Activated CD8-positive, alpha-beta memory T cell treated with anti-CD3 and anti-CD28 coated beads, Interleukin-2, amount 10 ng/mL, durations not matched to agents 7 days and 5 days (primary cell): Measurements from ENCODE around the gene CNTNAP2. TPM values are rescaled to one million over a fixed set of nuclear protein-coding genes. Genes with fewer than 3 reads are reported as not detected.

Experiments
- ATAC-seq: fragments of 150-1000 bp; cut with Tn5 transposase; one replicate; pipeline ENCODE4 v1.10.0; 2021; ENCODE audit warnings: moderate library complexity
- CTCF ChIA-PET: fragments of 350-600 bp; sonication (Branson Sonifier 250); formaldehyde crosslinking; loops from one replicate; lab custom pipeline; 2021; ENCODE audit warnings: antibody characterized with exemption; lab: Charles Lee
- DNase-seq: peaks from one replicate; pipeline ENCODE4 v3.0.0-alpha.2; 2020
- H3K27ac Mint-ChIP-seq: one replicate; pipeline ENCODE4 v1.8.0; 2021; ENCODE audit warnings: mild to moderate bottlenecking, mixed read lengths
- H3K27me3 Mint-ChIP-seq: one replicate; pipeline ENCODE4 v1.8.0; 2021; ENCODE audit warnings: mixed read lengths
- H3K36me3 Mint-ChIP-seq: one replicate; pipeline ENCODE4 v1.8.0; 2021; ENCODE audit warnings: mild to moderate bottlenecking, mixed read lengths
- H3K4me1 Mint-ChIP-seq: one replicate; pipeline ENCODE4 v1.8.0; 2021; ENCODE audit warnings: mixed read lengths
- H3K4me3 Mint-ChIP-seq: one replicate; pipeline ENCODE4 v1.8.0; 2021; ENCODE audit warnings: mild to moderate bottlenecking, moderate library complexity, mixed read lengths
- H3K9me3 Mint-ChIP-seq: one replicate; pipeline ENCODE4 v1.8.0; 2022; ENCODE audit warnings: low read depth, mixed read lengths
- total RNA-seq, 2 experiments: library from RNA; stranded (reverse); gene quantifications; one replicate each; pipeline ENCODE4 v1.2.3, GENCODE V29; 2021

The CNTNAP2 gene
- total RNA-seq, 2 experiments from 2014 or later: not detected

GRCh38 chr7:146424084-146424483, 307.5 kb downstream of the CNTNAP2 start:
- no peak for DNase-seq
- H3K9me3 Mint-ChIP-seq: peaks cover 2% of the 10 kb centered on the region
- no peak overlapping the region for H3K27ac Mint-ChIP-seq
- no peak for ATAC-seq
- H3K27me3 Mint-ChIP-seq: no peaks in the 10 kb centered on the region
- H3K4me1 Mint-ChIP-seq: no peaks in the 10 kb centered on the region
- CTCF ChIA-PET: no interaction called here
- H3K36me3 Mint-ChIP-seq: no peaks in the 10 kb centered on the region
- H3K4me3 Mint-ChIP-seq: no peak overlapping the region

DNA sequence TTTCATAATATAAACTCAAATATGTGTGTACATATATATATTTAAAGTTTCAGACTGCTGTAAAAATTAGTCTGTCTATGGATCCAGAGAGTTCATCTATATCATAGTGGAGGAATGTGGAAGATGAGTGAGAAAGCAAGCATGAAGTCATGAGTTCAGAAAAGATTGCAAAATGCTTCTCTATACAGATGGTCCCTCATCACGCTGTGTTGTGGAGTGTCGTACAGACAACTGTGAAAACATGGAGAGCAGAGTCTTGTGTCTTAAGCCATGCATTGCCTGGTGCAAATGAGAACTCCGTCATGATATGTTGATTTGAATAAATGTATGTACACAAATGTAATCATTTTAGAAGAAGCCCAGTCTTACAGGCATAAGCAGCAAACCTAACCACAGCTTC, 316.9 kb downstream of the CNTNAP2 start:
- no peak overlapping the region for H3K4me3 Mint-ChIP-seq
- CTCF ChIA-PET: no interaction called here
- H3K36me3 Mint-ChIP-seq: no peaks in the 10 kb centered on the region
- H3K27me3 Mint-ChIP-seq: no peaks in the 10 kb centered on the region
- H3K4me1 Mint-ChIP-seq: no peaks in the 10 kb centered on the region
- DNase-seq (no peak), ATAC-seq (no peak)
- H3K27ac Mint-ChIP-seq: no peak overlapping the region
- peaks cover 4% of the 10 kb centered on the region for H3K9me3 Mint-ChIP-seq

- H3K27ac Mint-ChIP-seq: no peak overlapping the region
- H3K36me3 Mint-ChIP-seq: no peaks in the 10 kb centered on the region
- no peaks in the 10 kb centered on the region for H3K4me1 Mint-ChIP-seq
- H3K27me3 Mint-ChIP-seq: no peaks in the 10 kb centered on the region
- H3K4me3 Mint-ChIP-seq: no peak overlapping the region
- H3K9me3 Mint-ChIP-seq: peaks cover 4% of the 10 kb centered on the region
- DNase-seq: no peak
- CTCF ChIA-PET: no interaction called here
- no peak for ATAC-seq
These were observed 326.5 kb downstream of the CNTNAP2 start for GRCh38 chr7:146443102-146443501.

DNA sequence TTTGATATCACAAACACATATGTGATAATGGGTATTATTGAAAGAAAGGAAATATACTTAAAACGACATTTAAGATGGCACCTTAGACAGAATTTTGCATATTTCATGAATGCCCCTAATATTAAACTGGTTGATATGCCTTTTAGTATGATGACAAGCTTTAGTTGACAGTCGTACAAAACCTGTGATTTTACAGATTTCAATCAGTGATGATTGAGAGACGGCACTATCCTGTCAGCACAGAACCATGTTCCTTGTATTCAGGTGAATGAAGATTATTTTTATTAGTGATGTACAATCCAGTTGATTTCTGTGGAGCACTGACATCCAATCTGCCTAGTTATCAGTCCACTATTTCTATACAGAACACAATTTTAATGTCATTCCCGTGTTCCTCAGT, 333.0 kb downstream of the CNTNAP2 start:
- CTCF ChIA-PET: no interaction called here

DNA sequence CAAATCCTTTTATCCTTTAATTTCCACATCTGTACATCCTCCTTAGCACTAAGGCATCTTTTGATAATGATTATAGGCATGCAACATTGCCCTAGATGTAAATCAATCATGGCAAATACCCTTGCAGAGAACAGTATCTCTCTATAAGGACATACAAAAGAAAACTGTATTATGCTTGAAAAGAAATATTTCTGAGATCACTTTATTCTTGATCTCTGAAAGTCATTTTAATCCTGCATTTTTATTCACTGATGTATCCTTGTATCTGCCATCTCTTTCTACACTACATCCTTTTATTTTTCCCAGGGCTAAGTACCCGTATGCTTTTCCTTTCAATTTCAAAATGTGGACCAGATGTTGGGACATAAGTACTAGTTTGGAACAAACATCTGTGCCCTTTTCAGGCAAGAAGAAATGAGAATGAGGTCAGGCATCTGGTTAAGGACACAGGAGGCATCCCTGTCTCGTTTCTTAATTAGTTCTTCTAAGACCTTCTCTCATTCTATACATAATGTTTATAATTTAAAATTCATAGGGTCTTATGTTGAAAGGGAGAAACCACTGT, 338.6 kb downstream of the CNTNAP2 start:
- Mint-ChIP-seq H3K4me1 (no peaks in the 10 kb centered on the region), H3K9me3 (peaks cover 11% of the 10 kb centered on the region), H3K27ac (no peak overlapping the region), H3K4me3 (no peak overlapping the region), H3K27me3 (no peaks in the 10 kb centered on the region), H3K36me3 (no peaks in the 10 kb centered on the region)
- no peak for ATAC-seq
- no peak for DNase-seq
- CTCF ChIA-PET: no interaction called here

More for the DNA sequence above, 333.0 kb downstream of the CNTNAP2 start:
- H3K27ac Mint-ChIP-seq: no peak overlapping the region
- no peaks in the 10 kb centered on the region for H3K27me3 Mint-ChIP-seq
- ATAC-seq: no peak
- H3K4me1 Mint-ChIP-seq: no peaks in the 10 kb centered on the region
- H3K36me3 Mint-ChIP-seq: no peaks in the 10 kb centered on the region
- H3K9me3 Mint-ChIP-seq: peaks cover 10% of the 10 kb centered on the region
- DNase-seq: no peak
- no peak overlapping the region for H3K4me3 Mint-ChIP-seq

DNA sequence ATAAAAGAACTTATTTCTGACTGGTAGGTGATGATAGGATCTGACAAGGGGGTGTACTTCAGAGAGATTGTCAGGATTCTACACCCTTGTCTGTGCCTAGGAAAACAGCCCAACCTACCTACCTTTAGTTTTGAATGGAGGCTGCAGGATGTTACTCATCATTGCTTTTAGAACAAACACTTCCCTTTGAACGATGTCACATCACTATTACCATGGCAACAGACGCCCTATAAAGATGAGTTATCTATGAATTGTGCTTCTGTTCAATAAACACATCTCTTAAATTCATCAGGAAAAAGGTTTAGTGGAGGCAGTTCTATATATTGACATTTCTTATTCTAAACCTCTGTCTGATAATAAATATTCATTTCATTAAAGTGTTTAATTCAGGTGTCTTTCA, 362.4 kb downstream of the CNTNAP2 start:
- Mint-ChIP-seq H3K27me3 (no peaks in the 10 kb centered on the region), H3K9me3 (peaks cover 5% of the 10 kb centered on the region), H3K4me1 (no peaks in the 10 kb centered on the region), H3K36me3 (no peaks in the 10 kb centered on the region), H3K27ac (no peak overlapping the region), H3K4me3 (no peak overlapping the region)
- CTCF ChIA-PET: interaction anchor here (0.6 kb wide), 1 partner anchor 238 kb away, joined by 3 read pairs; no protein-coding TSS in a partner anchor
- ATAC-seq: no peak
- no peak for DNase-seq

DNA sequence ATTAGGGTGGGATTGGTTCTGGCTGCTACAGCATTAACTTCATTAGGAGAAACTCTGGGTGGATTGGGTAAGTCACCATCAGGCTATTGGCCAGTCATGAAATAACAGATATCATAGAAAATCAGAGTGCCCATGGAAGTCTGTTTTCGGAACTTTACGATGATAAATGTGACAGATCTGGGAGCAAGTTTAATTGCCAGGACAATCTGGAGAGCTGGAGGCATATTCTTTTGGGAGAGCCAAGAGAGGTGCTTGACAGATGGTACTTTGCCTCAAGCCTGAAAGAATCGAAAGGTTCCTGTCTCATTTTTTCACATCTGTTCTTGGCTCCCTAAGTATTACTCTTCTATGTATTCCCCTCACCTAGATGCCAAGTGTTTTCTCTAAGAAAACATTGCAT, 369.9 kb downstream of the CNTNAP2 start:
- Mint-ChIP-seq H3K9me3 (peaks cover 7% of the 10 kb centered on the region), H3K4me3 (no peak overlapping the region), H3K27ac (no peak overlapping the region), H3K4me1 (no peaks in the 10 kb centered on the region), H3K27me3 (no peaks in the 10 kb centered on the region), H3K36me3 (no peaks in the 10 kb centered on the region)
- DNase-seq (no peak), ATAC-seq (no peak)
- CTCF ChIA-PET: no interaction called here

DNA sequence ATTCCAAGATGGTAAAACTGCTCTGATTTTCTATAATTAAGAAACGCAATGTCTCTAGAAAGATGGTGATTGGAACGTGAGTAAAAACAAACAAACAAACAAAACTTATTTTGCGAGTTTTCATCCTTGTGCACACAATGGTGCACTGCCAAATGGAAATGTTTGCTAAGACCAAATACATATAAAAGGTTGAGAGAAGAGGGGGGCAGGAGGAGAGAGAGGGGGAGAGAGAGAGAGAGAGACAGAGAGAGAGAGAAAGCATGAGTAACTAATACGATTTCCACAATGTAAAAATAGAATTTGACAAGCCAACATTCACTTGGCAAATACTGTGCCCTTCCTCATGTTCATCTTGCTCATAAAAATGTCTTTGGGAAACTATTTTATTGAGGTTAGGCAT, 375.4 kb downstream of the CNTNAP2 start:
- CTCF ChIA-PET: no interaction called here
- DNase-seq (no peak), ATAC-seq (no peak)
- no peaks in the 10 kb centered on the region for H3K27me3 Mint-ChIP-seq
- no peaks in the 10 kb centered on the region for H3K36me3 Mint-ChIP-seq
- no peak overlapping the region for H3K27ac Mint-ChIP-seq
- peaks cover 12% of the 10 kb centered on the region for H3K9me3 Mint-ChIP-seq
- no peaks in the 10 kb centered on the region for H3K4me1 Mint-ChIP-seq
- H3K4me3 Mint-ChIP-seq: no peak overlapping the region

DNA sequence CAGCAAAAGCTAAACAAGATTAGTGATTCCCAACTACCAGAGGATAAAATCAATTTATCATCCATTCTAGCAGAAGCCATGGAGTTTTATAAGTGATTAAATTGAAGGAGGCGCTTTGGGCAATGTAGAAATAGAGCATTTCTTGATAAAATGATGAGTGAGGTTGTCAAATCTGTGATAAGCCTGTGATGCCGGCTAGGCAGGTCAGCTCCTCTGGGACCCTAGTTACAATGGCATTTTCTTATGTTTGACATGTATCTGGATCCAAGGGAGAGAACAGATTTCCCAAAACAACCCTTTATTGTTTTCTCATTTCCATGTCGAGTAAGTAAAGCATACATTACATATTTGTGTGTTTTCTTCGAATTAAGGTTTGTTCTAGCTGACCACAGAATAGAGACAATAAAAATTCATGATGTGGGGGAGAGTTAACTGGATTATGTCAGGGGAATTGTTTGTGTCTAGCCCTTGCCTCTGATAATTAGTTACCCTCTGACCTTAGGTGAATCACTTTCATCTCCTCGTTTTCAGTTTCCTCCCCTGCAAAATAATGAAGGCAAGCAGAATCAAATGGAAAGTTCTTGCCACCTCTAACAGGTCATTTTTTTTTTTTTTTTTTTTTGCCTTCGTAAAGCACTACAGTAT, 378.5 kb downstream of the CNTNAP2 start:
- no peak for ATAC-seq
- H3K27ac Mint-ChIP-seq: no peak overlapping the region
- H3K27me3 Mint-ChIP-seq: no peaks in the 10 kb centered on the region
- H3K9me3 Mint-ChIP-seq: peaks cover 6% of the 10 kb centered on the region
- CTCF ChIA-PET: no interaction called here
- no peaks in the 10 kb centered on the region for H3K4me1 Mint-ChIP-seq
- no peak for DNase-seq
- no peaks in the 10 kb centered on the region for H3K36me3 Mint-ChIP-seq
- no peak overlapping the region for H3K4me3 Mint-ChIP-seq

GRCh38 chr7:146496657-146497056, 380.1 kb downstream of the CNTNAP2 start:
- ATAC-seq (no peak), DNase-seq (no peak)
- Mint-ChIP-seq H3K9me3 (peaks cover 9% of the 10 kb centered on the region), H3K27me3 (no peaks in the 10 kb centered on the region), H3K4me3 (no peak overlapping the region), H3K36me3 (no peaks in the 10 kb centered on the region), H3K4me1 (no peaks in the 10 kb centered on the region), H3K27ac (no peak overlapping the region)
- CTCF ChIA-PET: no interaction called here

DNA sequence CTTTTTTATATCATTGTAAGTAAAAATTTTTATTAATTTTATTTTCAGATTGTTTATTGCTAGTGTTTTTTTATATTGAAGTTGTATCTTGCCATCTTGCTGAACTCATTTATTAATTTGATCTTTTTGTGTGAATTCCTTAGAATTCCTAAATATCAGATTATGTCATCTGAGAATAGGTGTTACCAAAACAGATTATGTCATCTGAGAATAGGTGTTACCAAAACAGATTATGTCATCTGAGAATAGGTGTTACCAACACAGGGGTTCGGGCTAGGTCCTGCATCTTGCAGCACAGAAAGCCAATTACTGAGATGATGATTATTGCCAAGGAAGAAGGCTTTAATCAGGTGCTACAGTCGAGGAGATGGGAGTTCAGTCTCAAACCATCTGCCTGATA, 383.4 kb downstream of the CNTNAP2 start:
- Mint-ChIP-seq H3K4me3 (no peak overlapping the region), H3K9me3 (peaks cover 14% of the 10 kb centered on the region), H3K27ac (no peak overlapping the region), H3K36me3 (no peaks in the 10 kb centered on the region), H3K27me3 (no peaks in the 10 kb centered on the region), H3K4me1 (no peaks in the 10 kb centered on the region)
- no peak for DNase-seq
- ATAC-seq: no peak
- CTCF ChIA-PET: no interaction called here

DNA sequence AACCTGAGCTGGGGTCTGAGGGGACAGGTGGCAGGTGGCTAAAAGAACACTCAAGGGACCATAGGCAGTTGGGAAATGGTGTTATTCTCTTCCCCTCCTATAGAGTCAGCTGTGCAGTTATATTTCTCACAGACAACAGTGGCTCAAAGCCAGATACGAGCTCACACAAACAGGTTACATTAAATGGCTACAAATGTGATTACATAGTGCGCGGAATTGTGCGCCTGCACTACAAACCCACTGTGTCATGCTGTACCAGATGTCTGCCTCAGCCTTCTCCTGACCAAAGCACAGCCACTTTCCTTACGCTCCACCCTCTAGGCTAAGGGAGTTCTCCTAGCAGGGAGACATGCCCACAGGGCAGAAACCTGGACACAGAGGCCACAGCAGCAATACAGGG, 387.2 kb downstream of the CNTNAP2 start:
- Mint-ChIP-seq H3K27ac (no peak overlapping the region), H3K4me1 (no peaks in the 10 kb centered on the region), H3K36me3 (no peaks in the 10 kb centered on the region), H3K9me3 (peaks cover 14% of the 10 kb centered on the region), H3K4me3 (no peak overlapping the region), H3K27me3 (no peaks in the 10 kb centered on the region)
- no peak for ATAC-seq
- CTCF ChIA-PET: no interaction called here
- DNase-seq: no peak

GRCh38 chr7:146510088-146510680, 393.6 kb downstream of the CNTNAP2 start:
- Mint-ChIP-seq H3K9me3 (peaks cover 27% of the 10 kb centered on the region), H3K36me3 (no peaks in the 10 kb centered on the region), H3K27me3 (no peaks in the 10 kb centered on the region), H3K27ac (no peak overlapping the region), H3K4me3 (no peak overlapping the region), H3K4me1 (no peaks in the 10 kb centered on the region)
- no peak for DNase-seq
- no peak for ATAC-seq
- CTCF ChIA-PET: no interaction called here

DNA sequence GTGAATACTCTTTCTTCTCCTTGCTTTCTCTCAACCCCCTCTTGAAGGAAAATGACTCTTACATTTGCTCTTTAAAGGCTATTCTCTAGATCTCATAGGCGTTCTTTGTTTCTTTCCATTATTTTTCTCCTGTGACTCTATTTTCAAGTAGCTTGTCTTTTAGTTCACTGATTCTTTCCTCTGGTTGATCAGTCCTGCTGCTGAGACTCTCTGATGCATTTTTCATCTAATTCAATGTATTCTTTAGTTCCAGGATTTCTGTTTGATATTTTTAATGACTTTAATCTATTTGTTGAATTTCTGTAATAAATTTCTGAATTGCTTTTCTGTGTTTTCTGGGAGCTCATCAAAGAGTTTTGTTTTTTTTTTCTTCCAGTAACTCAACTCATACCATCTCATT, 397.7 kb downstream of the CNTNAP2 start:
- no peaks in the 10 kb centered on the region for H3K4me1 Mint-ChIP-seq
- peaks cover 29% of the 10 kb centered on the region for H3K9me3 Mint-ChIP-seq
- CTCF ChIA-PET: no interaction called here
- no peaks in the 10 kb centered on the region for H3K27me3 Mint-ChIP-seq
- no peak for DNase-seq
- H3K27ac Mint-ChIP-seq: no peak overlapping the region
- no peak overlapping the region for H3K4me3 Mint-ChIP-seq
- no peaks in the 10 kb centered on the region for H3K36me3 Mint-ChIP-seq
- no peak for ATAC-seq
